Lower lobe of right lung (tissue), 2 donors: ENCODE data around the gene B3GALT2. TPM values are rescaled to one million over a fixed set of nuclear protein-coding genes. Genes with fewer than 3 reads are reported as not detected.

Experiments used
- ATAC-seq, 2 donors: fragments of 200-7000 bp; cut with Tn5 transposase; one replicate each; pipeline ENCODE4 v1.9.1; 2020 to 2022; ENCODE audit warnings: mild to moderate bottlenecking in 2 of 2, moderate library complexity in 2 of 2
- DNase-seq: peaks from one replicate; pipeline ENCODE4 v3.0.0-alpha.2; 2020
- H3K27ac ChIP-seq: fragments of 200-600 bp; one replicate; pipeline ENCODE4 v1.8.0; 2022
- H3K27me3 ChIP-seq: fragments of 200-600 bp; one replicate; pipeline ENCODE4 v1.8.0; 2022; ENCODE audit warnings: low read depth
- H3K36me3 ChIP-seq: fragments of 200-600 bp; one replicate; pipeline ENCODE4 v1.8.0; 2022; ENCODE audit warnings: mild to moderate bottlenecking
- H3K4me1 ChIP-seq: fragments of 200-600 bp; one replicate; pipeline ENCODE4 v1.8.0; 2022
- H3K4me3 ChIP-seq: fragments of 200-600 bp; one replicate; pipeline ENCODE4 v1.8.0; 2022; ENCODE audit warnings: mild to moderate bottlenecking
- H3K9me3 ChIP-seq: fragments of 200-600 bp; one replicate; pipeline ENCODE4 v1.8.0; 2022
- intact Hi-C: fragments of 100-400 bp; cut with DNase I; formaldehyde crosslinking; loops from one replicate; pipeline ENCODE4 v1.11.0; 2022
- total RNA-seq: library from RNA; stranded (reverse); fragmentation: NEBNext Ultra II Directional; extraction: Animal tissue kit (Norgen Biotek cat#: 25700); gene quantifications from one replicate; pipeline ENCODE4 v1.2.1, GENCODE V29; 2021
- TF ChIP-seq, protein P1 (sequence below): fragments of 200-600 bp; IDR thresholded peaks from one replicate; pipeline ENCODE4 v1.8.0; 2022; ENCODE audit warnings: antibody characterized with exemption, mild to moderate bottlenecking
- donor health status: DM: no; HTN: yes; CAD: no; lungs with severe emphysema.

The B3GALT2 gene
- total RNA-seq, 1 donor from 2014 or later: 3.8 TPM

- no peak for DNase-seq
- Histone ChIP-seq H3K4me1 (peaks cover 12% of the 10 kb centered on the region), H3K9me3 (peaks cover 7% of the 10 kb centered on the region), H3K27me3 (no peaks in the 10 kb centered on the region), H3K36me3 (peaks cover 9% of the 10 kb centered on the region), H3K4me3 (no peak overlapping the region), H3K27ac (no peak overlapping the region)
- intact Hi-C loops: no loop called here
- TF ChIP-seq, protein P1, sequence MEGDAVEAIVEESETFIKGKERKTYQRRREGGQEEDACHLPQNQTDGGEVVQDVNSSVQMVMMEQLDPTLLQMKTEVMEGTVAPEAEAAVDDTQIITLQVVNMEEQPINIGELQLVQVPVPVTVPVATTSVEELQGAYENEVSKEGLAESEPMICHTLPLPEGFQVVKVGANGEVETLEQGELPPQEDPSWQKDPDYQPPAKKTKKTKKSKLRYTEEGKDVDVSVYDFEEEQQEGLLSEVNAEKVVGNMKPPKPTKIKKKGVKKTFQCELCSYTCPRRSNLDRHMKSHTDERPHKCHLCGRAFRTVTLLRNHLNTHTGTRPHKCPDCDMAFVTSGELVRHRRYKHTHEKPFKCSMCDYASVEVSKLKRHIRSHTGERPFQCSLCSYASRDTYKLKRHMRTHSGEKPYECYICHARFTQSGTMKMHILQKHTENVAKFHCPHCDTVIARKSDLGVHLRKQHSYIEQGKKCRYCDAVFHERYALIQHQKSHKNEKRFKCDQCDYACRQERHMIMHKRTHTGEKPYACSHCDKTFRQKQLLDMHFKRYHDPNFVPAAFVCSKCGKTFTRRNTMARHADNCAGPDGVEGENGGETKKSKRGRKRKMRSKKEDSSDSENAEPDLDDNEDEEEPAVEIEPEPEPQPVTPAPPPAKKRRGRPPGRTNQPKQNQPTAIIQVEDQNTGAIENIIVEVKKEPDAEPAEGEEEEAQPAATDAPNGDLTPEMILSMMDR: no peak
- peak; percentile 26 to 46 for ATAC-seq
These were observed 25.1 kb upstream of the B3GALT2 start for GRCh38 chr1:193211539-193211938.

DNA sequence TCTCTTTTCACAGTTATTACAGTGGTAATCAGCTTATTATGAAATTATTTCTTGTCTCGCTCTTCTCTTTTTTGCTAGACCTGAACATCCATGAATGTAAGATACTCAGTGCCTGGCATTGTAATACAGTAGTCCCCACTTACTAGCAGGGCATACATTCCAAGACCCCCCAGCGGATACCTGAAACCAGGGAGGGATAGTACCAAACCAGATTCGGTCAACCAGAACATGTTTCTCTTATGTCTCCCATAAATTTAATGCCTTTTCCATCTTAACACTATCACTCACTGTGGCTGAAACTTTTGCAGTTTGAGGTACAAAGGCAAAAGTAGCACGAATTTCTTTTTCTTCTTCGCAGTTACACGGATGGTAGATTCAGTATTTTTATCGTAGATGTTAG is 24.6 kb upstream of the B3GALT2 start:
- intact Hi-C loops: no loop called here
- Histone ChIP-seq H3K4me3 (no peak overlapping the region), H3K36me3 (peaks cover 9% of the 10 kb centered on the region), H3K27ac (no peak overlapping the region), H3K4me1 (peaks cover 12% of the 10 kb centered on the region), H3K27me3 (no peaks in the 10 kb centered on the region), H3K9me3 (peaks cover 7% of the 10 kb centered on the region)
- DNase-seq (no peak), ATAC-seq (no peak)
- TF ChIP-seq, protein P1: no peak

GRCh38 chr1:193201021-193201420 is 14.6 kb upstream of the B3GALT2 start:
- no peaks in the 10 kb centered on the region for H3K4me1 ChIP-seq
- DNase-seq: no peak
- H3K27me3 ChIP-seq: no peaks in the 10 kb centered on the region
- no peak for ATAC-seq
- intact Hi-C loops: no loop called here
- H3K36me3 ChIP-seq: no peaks in the 10 kb centered on the region
- no peak overlapping the region for H3K4me3 ChIP-seq
- no peaks in the 10 kb centered on the region for H3K9me3 ChIP-seq
- TF ChIP-seq, protein P1: no peak
- no peak overlapping the region for H3K27ac ChIP-seq

GRCh38 chr1:193199940-193200339 is 13.5 kb upstream of the B3GALT2 start:
- DNase-seq (no peak), ATAC-seq (no peak)
- TF ChIP-seq, protein P1: no peak
- no peaks in the 10 kb centered on the region for H3K4me1 ChIP-seq
- H3K9me3 ChIP-seq: no peaks in the 10 kb centered on the region
- no peak overlapping the region for H3K27ac ChIP-seq
- no peaks in the 10 kb centered on the region for H3K36me3 ChIP-seq
- intact Hi-C loops: no loop called here
- no peak overlapping the region for H3K4me3 ChIP-seq
- H3K27me3 ChIP-seq: no peaks in the 10 kb centered on the region

GRCh38 chr1:193192586-193192985 is 6.2 kb upstream of the B3GALT2 start:
- Histone ChIP-seq H3K27ac (no peak overlapping the region), H3K4me1 (peaks cover 35% of the 10 kb centered on the region), H3K4me3 (no peak overlapping the region), H3K9me3 (peaks cover 8% of the 10 kb centered on the region), H3K27me3 (no peaks in the 10 kb centered on the region), H3K36me3 (no peaks in the 10 kb centered on the region)
- intact Hi-C loops: no loop called here
- ATAC-seq: no peak
- TF ChIP-seq, protein P1: no peak
- DNase-seq: no peak
